ENCODE data around the gene UHRF1.
A peak's percentile ranks its signal among the peaks of the same experiment; 100 is the strongest.
"Not testable (repeated sequence)": the region's sequence is repeated elsewhere in the genome, so short reads cannot be mapped to it uniquely, and the experiment has no call there.

UHRF1 gene

GRCh38 chr19:4971816-4972495 is 62.7 kb downstream of the UHRF1 start:
- no peak for DNase-seq (ENCODE audit: low spot score)

GRCh38 chr19:4972509-4973230 is 63.4 kb downstream of the UHRF1 start:
- no peak for DNase-seq (ENCODE audit: low spot score)

GRCh38 chr19:4974880-4975469 is 65.7 kb downstream of the UHRF1 start:
- no peak for DNase-seq (ENCODE audit: low spot score)

GRCh38 chr19:4975601-4976000 is 66.3 kb downstream of the UHRF1 start:
- DNase-seq (ENCODE audit: low spot score): not testable (repeated sequence)

GRCh38 chr19:4976401-4977298 is 67.3 kb downstream of the UHRF1 start:
- DNase-seq (ENCODE audit: low spot score): peak; percentile 83

- no peak for DNase-seq (ENCODE audit: low spot score)
Measured at GRCh38 chr19:4977299-4978174, 68.2 kb downstream of the UHRF1 start.

GRCh38 chr19:4979211-4979807 is 70.0 kb downstream of the UHRF1 start:
- DNase-seq (ENCODE audit: low spot score): no peak

GRCh38 chr19:4980067-4980466 is 70.8 kb downstream of the UHRF1 start:
- DNase-seq (ENCODE audit: low spot score): no peak

- no peak for DNase-seq (ENCODE audit: low spot score)
Measured at GRCh38 chr19:4980838-4981680, 71.8 kb downstream of the UHRF1 start.

GRCh38 chr19:4981681-4981958 is 72.3 kb downstream of the UHRF1 start:
- no peak for DNase-seq (ENCODE audit: low spot score)

GRCh38 chr19:4983346-4984105 is 74.2 kb downstream of the UHRF1 start:
- no peak for DNase-seq (ENCODE audit: low spot score)

- DNase-seq (ENCODE audit: low spot score): no peak
Measured at GRCh38 chr19:4984106-4984380, 74.7 kb downstream of the UHRF1 start.

- DNase-seq (ENCODE audit: low spot score): no peak
Measured at GRCh38 chr19:4984438-4984990, 75.2 kb downstream of the UHRF1 start.

- no peak for DNase-seq (ENCODE audit: low spot score)
Measured at GRCh38 chr19:4985551-4985991, 76.3 kb downstream of the UHRF1 start.

- no peak for DNase-seq (ENCODE audit: low spot score)
Measured at GRCh38 chr19:4986056-4986455, 76.8 kb downstream of the UHRF1 start.

GRCh38 chr19:4986471-4986891 is 77.2 kb downstream of the UHRF1 start:
- DNase-seq (ENCODE audit: low spot score): no peak

- DNase-seq (ENCODE audit: low spot score): no peak
Measured at GRCh38 chr19:4987256-4987655, 78.0 kb downstream of the UHRF1 start.

GRCh38 chr19:4987692-4988370 is 78.5 kb downstream of the UHRF1 start:
- DNase-seq (ENCODE audit: low spot score): no peak
